ENCODE data around the gene NMNAT2.

The NMNAT2 gene

DNA sequence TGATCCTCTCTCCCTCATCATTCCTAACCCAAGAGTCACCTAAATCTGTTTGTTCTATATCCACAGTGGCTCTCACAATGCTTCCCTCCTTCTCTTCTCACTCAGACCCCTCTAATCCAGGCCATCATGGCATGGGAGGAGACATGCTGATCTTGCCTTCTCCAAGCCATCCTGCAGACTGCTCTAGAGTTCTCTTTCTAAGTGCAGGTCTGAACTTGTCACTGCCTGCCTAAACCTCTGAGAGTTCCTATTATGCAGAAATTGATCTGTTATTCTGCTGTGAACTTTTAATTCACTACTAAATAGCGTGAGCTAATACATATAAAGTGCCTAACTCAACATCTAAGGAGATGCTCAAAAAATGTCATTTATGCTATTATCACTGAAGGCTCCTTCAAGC is 205.3 kb downstream of the NMNAT2 start:
- DNase-seq (ENCODE audit: low read depth in 2 of 2), result no peak

DNA sequence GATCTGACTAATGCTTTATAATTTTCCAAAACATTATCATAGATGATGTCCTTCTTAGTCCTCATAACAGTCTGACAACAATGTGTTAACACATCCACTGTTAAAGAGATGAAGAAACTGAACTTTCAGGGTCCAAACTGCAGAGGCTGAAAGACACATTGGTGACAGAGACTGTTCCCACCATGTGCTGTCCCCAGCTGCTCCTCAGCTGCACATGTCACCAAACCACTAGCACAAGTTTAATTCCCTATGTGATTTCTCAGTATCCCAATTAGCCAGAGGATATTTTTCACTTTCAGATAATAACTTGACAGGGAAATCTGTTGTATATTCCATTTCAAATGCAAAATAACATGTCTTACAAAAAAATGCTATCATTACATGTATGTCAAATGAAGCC is 207.5 kb downstream of the NMNAT2 start:
- no peak for DNase-seq (ENCODE audit: low read depth in 2 of 2)

DNA sequence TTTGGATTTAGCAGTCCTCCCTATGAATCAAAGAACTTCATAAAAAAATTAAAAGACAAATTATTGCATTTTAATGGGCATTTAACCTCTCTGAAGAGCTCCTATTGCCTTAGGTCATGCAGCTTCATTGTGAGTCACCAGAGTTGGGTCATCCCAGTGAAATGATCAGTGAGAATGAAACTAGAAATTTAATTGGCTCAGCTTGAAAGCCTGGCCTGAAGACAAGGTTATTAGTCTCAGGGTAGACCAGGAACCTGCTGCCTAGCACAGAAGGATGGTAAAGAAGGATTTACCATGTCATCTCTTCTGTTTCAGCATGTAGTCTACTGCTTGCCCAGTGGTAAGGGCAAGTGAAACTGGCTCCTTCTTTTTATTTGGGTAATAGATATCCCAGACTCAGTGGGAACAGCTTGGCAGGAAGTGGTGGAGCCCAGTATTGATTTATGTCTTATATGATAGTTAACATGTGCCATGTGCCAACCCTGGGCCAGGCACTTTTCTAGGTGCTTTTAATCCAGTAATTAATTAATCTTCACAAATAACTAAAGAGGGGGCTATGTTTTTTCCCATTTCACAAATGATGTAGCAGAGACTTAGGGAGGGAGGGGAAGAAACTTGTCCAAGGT is 208.5 kb downstream of the NMNAT2 start:
- no peak for DNase-seq (ENCODE audit: low read depth in 2 of 2)

DNA sequence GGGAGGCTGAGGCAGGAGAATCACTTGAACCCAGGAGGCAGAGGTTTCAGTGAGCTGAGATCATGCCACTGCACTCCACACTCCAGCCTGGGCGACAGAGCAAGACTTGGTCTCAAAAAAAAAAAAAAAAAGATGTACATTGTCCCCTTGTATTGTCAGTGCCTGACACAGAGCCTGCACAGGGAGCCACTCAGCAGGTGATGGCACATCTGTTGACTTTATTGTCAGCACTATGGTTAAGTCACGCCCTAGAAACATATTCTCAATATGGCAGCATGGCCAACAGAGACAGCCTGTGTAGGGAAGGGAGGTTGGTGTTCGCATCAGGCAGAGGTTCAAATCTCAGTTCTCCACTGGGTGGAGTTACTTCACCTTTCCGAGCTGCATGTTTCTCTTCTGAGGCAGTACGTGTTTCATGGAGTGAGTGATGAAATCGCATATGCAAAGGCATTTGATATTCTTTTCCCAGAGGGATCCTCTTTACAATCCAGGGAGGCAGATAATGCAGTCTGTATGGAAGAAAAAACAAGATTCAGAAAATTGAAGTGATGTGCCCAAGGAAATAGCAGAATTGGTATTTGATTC is 211.6 kb downstream of the NMNAT2 start:
- DNase-seq (ENCODE audit: low read depth in 2 of 2), result no peak

DNA sequence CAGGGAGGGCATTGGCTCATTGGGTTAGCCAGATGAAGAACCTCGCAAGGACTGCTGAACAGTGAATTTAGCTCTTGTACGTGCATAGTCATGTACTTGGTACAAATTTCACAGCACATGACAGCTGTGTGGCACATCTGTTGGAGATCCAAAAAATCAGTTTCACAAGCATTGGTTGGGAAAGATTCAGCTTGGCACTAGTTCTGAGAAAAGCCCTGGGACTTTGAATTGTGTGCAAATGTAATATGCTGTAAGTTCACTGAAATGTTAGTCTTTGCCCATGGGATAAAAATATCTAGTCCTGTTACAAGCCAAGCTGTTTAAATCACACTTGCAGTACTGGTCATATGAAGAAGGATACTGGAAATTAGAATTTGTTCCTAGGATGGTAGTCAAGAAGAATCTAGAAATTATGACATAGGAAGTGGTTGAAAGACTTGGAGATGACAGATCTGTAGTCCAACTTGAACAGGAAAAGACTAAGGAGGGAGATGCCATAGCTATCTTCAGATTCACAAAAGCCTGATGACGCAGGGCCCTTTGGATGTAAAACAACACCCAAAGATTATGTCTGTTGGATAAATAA is 212.9 kb downstream of the NMNAT2 start:
- no peak for DNase-seq (ENCODE audit: low read depth in 2 of 2)

DNA sequence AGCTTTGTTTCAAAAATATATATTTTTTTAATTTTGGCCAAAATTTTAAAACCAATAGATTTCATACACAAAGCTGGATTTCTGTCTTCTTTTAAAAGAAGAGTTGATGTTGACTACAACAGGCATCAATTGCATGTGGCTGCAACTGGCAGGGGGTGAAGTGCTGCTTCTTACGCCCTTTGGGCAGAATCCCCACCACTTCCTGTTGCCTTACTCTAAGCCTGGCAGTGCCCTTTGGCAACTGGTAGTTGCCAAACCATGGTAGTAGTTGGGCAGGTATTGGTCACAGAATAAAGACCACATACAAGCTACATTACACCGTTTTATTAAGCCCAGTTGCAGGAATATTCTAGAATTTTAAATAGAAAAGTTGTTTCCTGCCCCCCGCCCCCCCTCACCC is 215.1 kb downstream of the NMNAT2 start:
- DNase-seq (ENCODE audit: low read depth in 2 of 2), result no peak

DNA sequence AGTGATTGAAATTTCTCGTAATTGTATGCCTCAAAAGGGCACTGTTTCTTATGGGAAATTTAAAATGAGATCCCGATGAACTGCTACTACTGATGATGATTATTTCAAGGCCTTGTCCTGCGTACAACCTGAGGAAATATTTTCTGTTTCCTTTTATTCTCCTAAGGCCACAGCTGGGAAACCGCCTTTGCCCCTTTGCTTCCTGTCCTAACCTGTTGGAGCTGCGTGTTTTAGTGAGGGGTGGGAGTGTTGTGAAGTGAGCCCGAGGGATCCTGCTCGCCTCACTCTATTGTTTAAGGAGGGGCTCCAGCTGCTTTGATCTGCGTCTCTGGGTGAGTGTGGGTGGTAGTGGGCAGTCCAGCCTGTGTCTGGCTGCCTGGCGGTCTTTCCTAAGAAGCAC is 217.7 kb downstream of the NMNAT2 start:
- DNase-seq (ENCODE audit: low read depth in 2 of 2), result no peak

DNA sequence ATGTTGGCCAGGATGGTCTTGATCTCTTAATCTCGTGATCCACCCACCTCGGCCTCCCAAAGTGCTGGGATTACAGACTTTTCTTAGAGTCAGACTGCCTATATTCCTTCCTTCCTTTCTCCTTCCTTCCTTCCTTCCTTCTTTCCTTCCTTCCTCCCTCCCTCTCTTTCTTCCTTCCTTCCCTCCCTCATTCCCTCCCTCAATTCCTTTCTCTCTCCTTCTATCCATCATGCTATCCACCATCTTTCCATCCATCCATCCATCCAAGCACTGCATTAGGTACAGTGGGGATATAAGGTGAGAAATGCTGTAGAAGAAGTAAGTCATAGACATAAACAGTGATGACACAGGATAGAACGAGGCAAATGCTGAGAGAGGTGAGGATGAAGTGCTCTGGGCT is 218.9 kb downstream of the NMNAT2 start:
- no peak for DNase-seq (ENCODE audit: low read depth in 2 of 2)

DNA sequence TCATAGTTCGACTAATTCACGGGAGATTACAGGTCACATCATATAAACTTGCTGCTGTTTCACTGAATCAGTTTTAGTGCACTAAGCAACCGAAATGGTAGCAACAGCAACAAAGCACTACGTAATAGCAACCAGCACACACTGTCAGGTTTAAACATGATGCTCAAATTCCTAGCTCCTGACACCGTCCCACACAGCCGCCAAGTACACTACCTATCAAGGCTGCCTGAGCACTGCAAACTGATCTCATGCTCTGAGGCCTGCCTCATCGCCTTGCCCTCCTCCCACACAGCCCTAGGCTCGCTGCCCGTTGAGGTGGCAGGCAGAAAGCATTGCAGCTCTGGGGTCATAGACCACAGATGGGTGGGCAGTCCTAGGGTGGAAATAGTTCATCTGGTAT is 219.7 kb downstream of the NMNAT2 start:
- no peak for DNase-seq (ENCODE audit: low read depth in 2 of 2)
